ENCODE results near the gene PNPO.

The PNPO gene

GRCh38 chr17:47895856-47896671 is 45.3 kb upstream of the PNPO start, which contains the start of gene SP2:
SP2 (plus strand) TSS chr17:47896236; CDS start chr17:47896287, 51 bp downstream.
- peak within 1 kb of the TSS; percentile 90 for H3K4me3 ChIP-seq (ENCODE audit: insufficient read depth, low read length, poor library complexity, severe bottlenecking)
- peak within 1 kb of the TSS; percentile 73 for H3K4me2 ChIP-seq (ENCODE audit: low read depth, low read length, poor library complexity, severe bottlenecking)
- TF ChIP-seq EZH2phosphoT487 (conservative IDR thresholded peaks at IDR 0.05; ENCODE audit: low read length), result no peak
- TF ChIP-seq CTCF (IDR thresholded peaks at IDR 0.05; ENCODE audit: insufficient read depth, low read length, poor library complexity, severe bottlenecking), result no peak
- H3K36me3 ChIP-seq (ENCODE audit: low read length), result no peaks in the 10 kb centered on the region
- H3K9me3 ChIP-seq (ENCODE audit: insufficient read depth, low read length), result no peaks in the 10 kb centered on the region
- no peaks in the 10 kb centered on the region for H3K27me3 ChIP-seq (ENCODE audit: low read length)
- no peaks in the 10 kb centered on the region for H3F3A ChIP-seq (ENCODE audit: insufficient read depth)
- H3K9ac ChIP-seq (ENCODE audit: low read length), result peak within 1 kb of the TSS; percentile 91
- H2AFZ ChIP-seq (ENCODE audit: low read depth, low read length, severe bottlenecking), result peak within 1 kb of the TSS; percentile 75
- H4K20me1 ChIP-seq (ENCODE audit: low read depth, low read length), result no peaks in the 10 kb centered on the region
- H3K79me2 ChIP-seq (ENCODE audit: insufficient read depth, low read length), result peaks cover 27% of the 10 kb centered on the region
- H3K27ac ChIP-seq (ENCODE audit: low read depth, low read length), result peak within 1 kb of the TSS; percentile 82
- H3K9me2 ChIP-seq (replicated peaks; ENCODE audit: insufficient read depth, low read length), result no peaks in the 10 kb centered on the region

- H2AFZ ChIP-seq (ENCODE audit: low read depth, low read length, severe bottlenecking), result peak overlapping the region; percentile 55
- no peaks in the 10 kb centered on the region for H3K9me2 ChIP-seq (replicated peaks; ENCODE audit: insufficient read depth, low read length)
- no peaks in the 10 kb centered on the region for H3K9me3 ChIP-seq (ENCODE audit: insufficient read depth, low read length)
- H3K36me3 ChIP-seq (ENCODE audit: low read length), result no peaks in the 10 kb centered on the region
- peak overlapping the region; percentile 70 for H3K4me3 ChIP-seq (ENCODE audit: insufficient read depth, low read length, poor library complexity, severe bottlenecking)
- H3K4me2 ChIP-seq (ENCODE audit: low read depth, low read length, poor library complexity, severe bottlenecking), result peak overlapping the region; percentile 69
- H3K27ac ChIP-seq (ENCODE audit: low read depth, low read length), result peak overlapping the region; percentile 82
- H3F3A ChIP-seq (ENCODE audit: insufficient read depth), result no peaks in the 10 kb centered on the region
- TF ChIP-seq CTCF (IDR thresholded peaks at IDR 0.05; ENCODE audit: insufficient read depth, low read length, poor library complexity, severe bottlenecking) (no peak), EZH2phosphoT487 (conservative IDR thresholded peaks at IDR 0.05; ENCODE audit: low read length) (no peak)
- H3K79me2 ChIP-seq (ENCODE audit: insufficient read depth, low read length), result peaks cover 32% of the 10 kb centered on the region
- peak overlapping the region; percentile 91 for H3K9ac ChIP-seq (ENCODE audit: low read length)
- H3K27me3 ChIP-seq (ENCODE audit: low read length), result no peaks in the 10 kb centered on the region
- H4K20me1 ChIP-seq (ENCODE audit: low read depth, low read length), result no peaks in the 10 kb centered on the region
Measured at GRCh38 chr17:47896672-47897490, 44.5 kb upstream of the PNPO start.

GRCh38 chr17:47897561-47897960 is 43.8 kb upstream of the PNPO start:
- peak overlapping the region; percentile 91 for H3K9ac ChIP-seq (ENCODE audit: low read length)

More at GRCh38 chr17:47897561-47897960, 43.8 kb upstream of the PNPO start:
- Histone ChIP-seq H3K79me2 (ENCODE audit: insufficient read depth, low read length) (peaks cover 32% of the 10 kb centered on the region), H3K27me3 (ENCODE audit: low read length) (no peaks in the 10 kb centered on the region), H3K9me2 (replicated peaks; ENCODE audit: insufficient read depth, low read length) (no peaks in the 10 kb centered on the region), H3K4me2 (ENCODE audit: low read depth, low read length, poor library complexity, severe bottlenecking) (peak overlapping the region; percentile 69), H3K4me3 (ENCODE audit: insufficient read depth, low read length, poor library complexity, severe bottlenecking) (peak overlapping the region; percentile 70), H3K27ac (ENCODE audit: low read depth, low read length) (no peak overlapping the region), H3K9me3 (ENCODE audit: insufficient read depth, low read length) (no peaks in the 10 kb centered on the region), H3K36me3 (ENCODE audit: low read length) (no peaks in the 10 kb centered on the region), H3F3A (ENCODE audit: insufficient read depth) (no peaks in the 10 kb centered on the region), H2AFZ (ENCODE audit: low read depth, low read length, severe bottlenecking) (no peak overlapping the region), H4K20me1 (ENCODE audit: low read depth, low read length) (no peaks in the 10 kb centered on the region)
- TF ChIP-seq EZH2phosphoT487 (conservative IDR thresholded peaks at IDR 0.05; ENCODE audit: low read length), result no peak
- TF ChIP-seq CTCF (IDR thresholded peaks at IDR 0.05; ENCODE audit: insufficient read depth, low read length, poor library complexity, severe bottlenecking), result no peak

Data from SU-DHL-6 (cell line).